ENCODE data around the gene FAP. TPM values are rescaled to one million over a fixed set of nuclear protein-coding genes. Genes with fewer than 3 reads are reported as not detected.

The FAP gene
- total and polyA plus RNA-seq, 9 of the 15 experiments (the other 6 are each of a cell fraction or from before 2014, with no cell fraction given) = not detected

GRCh38 chr2:162267496-162267895 is 24.3 kb upstream of the FAP start (continued):
- no peak for TF ChIP-seq AFF4 (CRISPR knock-in tag; IDR thresholded peaks at IDR 0.05)
- no peak for TF ChIP-seq MAZ (CRISPR knock-in tag; conservative IDR thresholded peaks at IDR 0.05 in 1 of 2, IDR thresholded peaks at IDR 0.05 in 1 of 2)
- TF ChIP-seq DACH1 (IDR thresholded peaks at IDR 0.05; ENCODE audit: partially characterized antibody) = no peak
- no peak for TF ChIP-seq RFX5 (IDR thresholded peaks at IDR 0.05; ENCODE audit: low read depth, low read length)
- TF ChIP-seq HOMEZ (CRISPR knock-in tag; IDR thresholded peaks at IDR 0.05) = no peak

GRCh38 chr2:162266460-162266760 is 23.2 kb upstream of the FAP start:
- Histone ChIP-seq H4K20me1 (replicated peaks; ENCODE audit: control insufficient read depth, insufficient read depth, low read length) (no peaks in the 10 kb centered on the region), H3K36me3 (ENCODE audit: control insufficient read depth, insufficient read depth, low read length) (no peaks in the 10 kb centered on the region), H3K27me3 (ENCODE audit: control insufficient read depth in 2 of 2, insufficient read depth in 2 of 2, low read length in 2 of 2) (no peaks in the 10 kb centered on the region), H3K9ac (ENCODE audit: insufficient read depth in 1 of 2, low read depth in 2 of 2, low read length in 2 of 2) (no peak overlapping the region), H3K4me1 (replicated peaks in 1 of 2; ENCODE audit: control insufficient read depth in 2 of 2, insufficient read depth in 2 of 2, low read length in 2 of 2) (no peaks in the 10 kb centered on the region), H3K27ac (ENCODE audit: extremely low read depth, low read depth, low read length) (no peak overlapping the region), H3K4me2 (ENCODE audit: insufficient read depth, low read length) (no peak overlapping the region), H2AFZ (ENCODE audit: low read depth, low read length) (no peak overlapping the region), H3K4me3 (no peak overlapping the region), H3K9me3 (replicated peaks; ENCODE audit: control insufficient read depth, insufficient read depth, low read depth, low read length) (no peaks in the 10 kb centered on the region), H3K79me2 (ENCODE audit: control insufficient read depth, insufficient read depth, low read length) (no peaks in the 10 kb centered on the region), H3K9me1 (ENCODE audit: control insufficient read depth, insufficient read depth, low read length) (no peaks in the 10 kb centered on the region)
- intact Hi-C loops (cut with micrococcal nuclease) = no loop called here
- ATAC-seq (no peak), FAIRE-seq (no peak), DNase-seq (ENCODE audit: extremely low read depth in 1 of 4, low spot score in 3 of 4) (no peak)
- TF ChIP-seq HDAC3 (IDR thresholded peaks at IDR 0.05; ENCODE audit: borderline replicate concordance, partially characterized antibody) (no peak), ZFP1 (CRISPR knock-in tag; IDR thresholded peaks at IDR 0.05) (no peak), RBM39 (optimal IDR thresholded peaks at IDR 0.05; ENCODE audit: low read depth, low read length) (no peak), KDM1A (IDR thresholded peaks at IDR 0.05) (no peak)
- in situ Hi-C loops (cut with MboI) = no loop called here
- BruUV-seq (replicated peaks) = no TSS peak
- 0% methylated on average over 1 of the region's 1 CpG for WGBS (ENCODE audit: insufficient coverage, low coverage, missing lambda C conversion rate)
- CTCF ChIA-PET (ENCODE audit: low intra/inter-chr PET ratio) = no interaction called here
- POLR2A ChIA-PET = no interaction called here

Data from K562 (cell line).